Stimulated activated CD8-positive, alpha-beta memory T cell treated with anti-CD3 and anti-CD28 coated beads, Interleukin-15, amount 100 ng/mL, for 1 hour (primary cell): Measurements from ENCODE around the gene CPED1.
"Not testable (repeated sequence)": the region's sequence is repeated elsewhere in the genome, so short reads cannot be mapped to it uniquely, and the experiment has no call there.

Experiments used
- DNase-seq: peaks from one replicate; pipeline ENCODE4 v3.0.0-alpha.2; 2020; ENCODE audit warnings: low read depth

CPED1 gene

GRCh38 chr7:121071662-121072061 lies 83.2 kb downstream of the CPED1 start:
- no peak for DNase-seq

GRCh38 chr7:121072826-121073225 lies 84.3 kb downstream of the CPED1 start:
- DNase-seq = no peak

GRCh38 chr7:121073463-121074099 lies 85.1 kb downstream of the CPED1 start:
- DNase-seq = no peak

GRCh38 chr7:121075424-121075841 lies 86.9 kb downstream of the CPED1 start:
- not testable (repeated sequence) for DNase-seq

GRCh38 chr7:121075952-121076349 lies 87.4 kb downstream of the CPED1 start:
- DNase-seq = no peak

DNA sequence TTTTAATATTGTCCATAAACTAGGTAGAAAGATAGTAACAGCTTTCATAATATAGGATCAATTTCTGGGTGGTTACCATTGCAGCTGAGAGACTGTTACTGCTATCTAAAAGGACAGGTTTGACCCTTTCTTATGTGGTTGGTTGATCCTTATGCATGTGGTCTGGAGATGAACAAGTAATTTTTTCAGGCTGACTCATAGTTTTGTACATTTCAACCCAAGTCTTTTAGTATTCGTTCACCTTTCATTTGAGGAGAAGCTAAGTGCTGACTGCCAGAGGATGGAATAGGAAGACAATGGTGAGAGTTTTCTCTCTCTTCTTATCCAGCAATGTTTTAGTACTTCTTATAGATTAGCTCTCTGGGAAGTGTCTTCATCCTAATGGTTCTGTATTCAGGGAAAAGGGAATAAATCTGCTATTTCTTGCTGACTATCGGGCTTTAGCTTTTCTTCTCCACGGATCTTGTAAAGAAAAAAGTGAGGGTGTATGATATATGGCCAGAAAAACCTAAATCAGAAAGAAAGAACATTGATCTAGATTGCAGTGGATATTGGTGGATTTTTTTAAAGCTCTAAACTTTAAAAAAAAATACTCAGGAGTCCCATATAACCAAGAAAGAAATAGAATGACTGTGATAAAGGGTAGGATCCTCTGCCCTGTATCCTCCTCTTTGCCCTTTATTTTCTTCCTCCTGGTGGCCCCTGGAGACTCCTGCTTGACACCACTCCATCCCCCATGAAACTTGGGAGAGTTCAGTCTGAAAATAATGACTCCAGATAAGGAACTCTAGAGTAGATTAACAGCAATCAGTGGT lies 88.0 kb downstream of the CPED1 start:
- no peak for DNase-seq

- DNase-seq = no peak
Measured at GRCh38 chr7:121077165-121077630, 88.7 kb downstream of the CPED1 start.

DNA sequence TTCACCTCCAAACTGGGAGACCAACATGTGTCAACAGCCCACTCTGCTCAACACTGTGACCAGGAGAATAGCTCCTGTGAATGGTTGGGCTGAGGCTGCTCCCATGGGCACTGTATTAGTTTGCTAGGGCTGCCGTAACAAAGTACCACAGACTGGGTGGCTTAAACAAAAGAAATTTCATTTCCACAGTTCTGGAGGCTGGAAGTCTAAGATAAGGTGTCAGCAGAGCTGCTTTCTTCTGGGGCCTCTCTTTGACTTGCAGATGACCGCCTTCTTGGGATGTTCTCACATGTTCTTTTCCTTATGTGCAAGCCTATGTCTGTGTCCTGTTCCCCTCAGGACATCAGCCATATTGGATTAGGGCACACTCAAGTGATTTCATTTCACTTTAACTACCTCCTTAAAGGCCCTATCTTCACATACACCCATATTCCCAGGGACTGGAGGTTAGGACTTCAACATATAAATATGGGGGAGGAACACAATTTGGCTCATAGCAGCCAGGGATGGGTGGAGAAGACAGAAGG lies 90.3 kb downstream of the CPED1 start:
- DNase-seq = no peak

GRCh38 chr7:121079425-121080169 lies 91.1 kb downstream of the CPED1 start:
- no peak for DNase-seq

- no peak for DNase-seq
Measured at GRCh38 chr7:121080257-121080912, 91.9 kb downstream of the CPED1 start.

DNA sequence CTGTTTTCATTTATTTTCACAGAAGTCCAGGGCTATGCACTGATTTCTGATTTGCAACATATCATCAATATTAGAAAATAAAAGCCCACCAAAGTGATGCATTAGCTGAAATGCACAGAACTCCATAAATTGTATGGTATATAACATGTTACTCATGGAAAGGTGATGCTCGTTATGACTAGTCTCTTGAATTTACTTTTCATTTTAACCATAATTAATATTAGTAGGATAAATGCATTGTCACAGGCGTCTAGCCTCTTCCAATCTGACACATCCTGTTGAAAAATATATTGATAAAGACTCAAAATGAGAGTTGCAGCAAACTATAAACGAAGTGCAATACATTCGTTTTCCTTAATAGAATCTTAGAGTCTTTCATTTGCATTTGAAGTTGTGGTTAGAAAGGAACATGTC lies 92.4 kb downstream of the CPED1 start:
- no peak for DNase-seq

GRCh38 chr7:121081327-121081936 lies 92.9 kb downstream of the CPED1 start:
- DNase-seq = no peak

DNA sequence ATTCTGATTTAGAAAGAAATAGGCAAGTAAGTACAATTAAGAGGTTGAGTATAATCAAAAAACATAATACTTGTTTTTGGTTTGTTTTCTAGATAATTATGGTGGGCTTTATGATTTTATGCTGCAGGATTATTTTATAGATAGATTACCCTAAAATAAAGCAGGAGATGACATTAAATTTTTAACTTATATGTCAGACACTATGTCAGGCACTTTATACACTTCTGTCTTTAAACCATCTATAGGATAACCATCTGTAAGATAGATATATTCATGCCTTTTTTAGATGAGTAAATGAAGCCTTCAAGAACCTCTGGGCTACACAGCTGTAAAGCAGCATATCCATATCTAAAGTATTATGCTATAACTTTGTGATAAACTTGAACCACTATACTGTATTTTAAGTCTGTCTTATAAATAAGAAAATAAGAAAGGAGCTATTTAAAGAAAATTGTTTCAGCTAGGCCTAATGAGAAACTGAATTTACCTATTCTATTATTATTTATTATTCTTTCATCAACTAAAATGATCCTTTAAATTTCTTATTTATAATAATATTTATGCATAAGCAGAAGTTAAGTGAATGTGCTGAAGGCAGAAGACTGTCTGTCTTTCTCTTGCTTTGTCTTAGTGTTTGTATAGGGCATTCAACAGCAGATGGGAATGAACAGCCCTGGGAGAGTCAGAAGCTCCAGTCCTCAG lies 94.0 kb downstream of the CPED1 start:
- DNase-seq = no peak

- DNase-seq = no peak
Measured at GRCh38 chr7:121083138-121083789, 94.8 kb downstream of the CPED1 start.

DNA sequence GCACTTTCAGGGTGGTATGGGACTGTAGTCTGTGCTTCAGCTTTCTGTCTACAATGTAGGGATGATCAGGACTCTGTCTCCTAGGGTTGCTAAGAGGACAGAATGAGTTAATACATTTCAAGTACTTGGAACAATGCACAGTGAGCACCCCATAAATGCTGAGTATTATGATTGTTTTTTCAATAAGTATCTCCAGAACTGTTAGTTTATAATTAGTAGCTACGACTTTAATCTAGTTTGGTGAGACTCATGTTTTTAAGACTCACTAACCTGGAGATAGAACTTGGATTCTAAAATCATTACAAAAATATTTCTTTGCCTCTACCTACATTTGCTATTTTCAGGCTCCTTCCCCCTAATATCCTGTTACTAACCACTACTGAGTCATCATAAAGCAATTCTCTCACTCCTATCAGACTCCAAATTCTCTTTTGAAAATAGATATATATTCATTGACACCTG lies 95.3 kb downstream of the CPED1 start:
- no peak for DNase-seq

GRCh38 chr7:121084256-121084655 lies 95.7 kb downstream of the CPED1 start:
- no peak for DNase-seq

DNA sequence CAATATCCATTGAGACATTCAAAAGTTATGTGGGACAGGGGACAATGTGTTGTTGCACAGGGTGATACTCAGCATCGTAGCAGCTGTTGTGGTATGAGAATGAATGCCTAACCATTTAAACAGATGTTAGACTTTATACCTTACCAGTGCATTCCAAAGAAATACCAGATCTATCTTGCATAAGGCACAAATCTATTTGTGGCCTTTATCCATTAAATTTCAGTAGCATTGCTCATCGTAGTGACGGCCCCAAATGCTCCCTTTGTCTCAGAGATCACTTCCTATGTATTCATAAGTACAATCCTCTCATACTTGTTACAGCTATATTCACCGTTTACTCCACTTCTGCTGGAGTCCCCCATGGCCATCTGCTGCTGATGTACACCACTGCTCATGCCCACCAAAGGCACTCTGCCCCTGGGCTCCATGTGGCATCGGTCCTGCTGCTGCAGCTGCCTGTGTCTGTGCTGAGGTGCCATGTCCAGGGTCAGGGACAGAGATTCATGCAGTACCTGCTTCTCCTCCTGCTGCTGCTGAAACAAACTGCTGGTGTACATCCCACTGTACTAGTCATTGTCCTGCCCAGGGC lies 96.3 kb downstream of the CPED1 start:
- no peak for DNase-seq

DNA sequence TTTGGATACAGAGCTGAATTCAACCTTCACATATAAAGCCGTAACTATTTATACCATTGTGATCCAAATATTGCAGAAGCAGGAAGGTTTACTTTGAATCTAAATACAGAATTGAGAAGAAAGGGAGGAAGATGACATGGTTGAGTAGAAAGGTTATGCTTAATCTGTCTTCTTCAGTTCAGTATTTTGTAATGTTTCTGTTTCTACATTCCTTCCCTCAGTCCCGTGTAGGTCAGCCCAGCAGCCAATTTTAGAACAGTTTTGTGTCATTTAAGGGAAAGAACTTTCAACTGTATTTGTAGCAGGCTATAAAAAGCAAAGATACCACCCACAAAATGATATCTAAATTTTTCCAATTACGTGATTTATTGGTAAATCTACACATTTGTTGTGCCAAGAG lies 97.4 kb downstream of the CPED1 start:
- no peak for DNase-seq

- DNase-seq = no peak
Measured at GRCh38 chr7:121088870-121089269, 100.4 kb downstream of the CPED1 start.

- DNase-seq = no peak
Measured at GRCh38 chr7:121094829-121095228, 106.3 kb downstream of the CPED1 start.
